Keratinocyte (primary cell): ENCODE data around the gene SWI5.

Experiments
- EZH2 ChIP-seq: IDR thresholded peaks from one replicate; pipeline ENCODE4 v1.6.1; 2012; ENCODE audit warnings: inconsistent platforms, mild to moderate bottlenecking, low read length, moderate library complexity
- TF ChIP-seq, protein P1 (sequence below), 3 experiments: IDR thresholded peaks in 1 of 3; conservative IDR thresholded peaks in 1 of 3; optimal IDR thresholded peaks in 1 of 3; 2 replicates in 2 of 3; 3 replicates in 1 of 3; pipeline versions ENCODE3 to v1.5.1; 2011; ENCODE audit warnings: low read length in 3 of 3, mild to moderate bottlenecking in 3 of 3, moderate library complexity in 2 of 3, control low read depth in 1 of 3, inconsistent platforms in 1 of 3; ENCODE audit not compliant: insufficient read depth in 2 of 3; ENCODE audit errors: extremely low read depth in 1 of 3

DNA sequence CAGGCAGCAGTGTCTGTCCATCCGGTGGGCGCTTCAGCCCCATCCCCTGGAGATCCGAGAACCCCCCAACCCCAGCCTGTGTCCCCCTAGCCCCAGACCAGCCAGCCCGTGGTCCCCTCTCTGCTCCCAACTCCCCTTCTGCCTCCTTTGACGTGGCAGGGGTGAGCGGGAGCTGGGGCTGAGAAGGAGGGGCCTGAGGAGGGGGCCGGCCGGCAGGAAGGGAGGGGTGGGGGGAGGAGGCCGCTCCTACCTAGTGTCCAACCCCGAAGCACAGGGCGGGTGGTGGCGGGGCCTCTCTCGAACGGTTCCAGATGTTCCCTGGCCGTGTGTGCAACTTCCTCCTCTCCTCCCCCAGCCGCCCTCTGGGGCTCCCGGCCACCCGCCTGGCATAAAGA lies 31.2 kb upstream of the SWI5 start:
- TF ChIP-seq, protein P1, sequence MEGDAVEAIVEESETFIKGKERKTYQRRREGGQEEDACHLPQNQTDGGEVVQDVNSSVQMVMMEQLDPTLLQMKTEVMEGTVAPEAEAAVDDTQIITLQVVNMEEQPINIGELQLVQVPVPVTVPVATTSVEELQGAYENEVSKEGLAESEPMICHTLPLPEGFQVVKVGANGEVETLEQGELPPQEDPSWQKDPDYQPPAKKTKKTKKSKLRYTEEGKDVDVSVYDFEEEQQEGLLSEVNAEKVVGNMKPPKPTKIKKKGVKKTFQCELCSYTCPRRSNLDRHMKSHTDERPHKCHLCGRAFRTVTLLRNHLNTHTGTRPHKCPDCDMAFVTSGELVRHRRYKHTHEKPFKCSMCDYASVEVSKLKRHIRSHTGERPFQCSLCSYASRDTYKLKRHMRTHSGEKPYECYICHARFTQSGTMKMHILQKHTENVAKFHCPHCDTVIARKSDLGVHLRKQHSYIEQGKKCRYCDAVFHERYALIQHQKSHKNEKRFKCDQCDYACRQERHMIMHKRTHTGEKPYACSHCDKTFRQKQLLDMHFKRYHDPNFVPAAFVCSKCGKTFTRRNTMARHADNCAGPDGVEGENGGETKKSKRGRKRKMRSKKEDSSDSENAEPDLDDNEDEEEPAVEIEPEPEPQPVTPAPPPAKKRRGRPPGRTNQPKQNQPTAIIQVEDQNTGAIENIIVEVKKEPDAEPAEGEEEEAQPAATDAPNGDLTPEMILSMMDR (optimal IDR thresholded peaks at IDR 0.05 in 1 of 3, IDR thresholded peaks at IDR 0.05 in 1 of 3, conservative IDR thresholded peaks at IDR 0.05 in 1 of 3; ENCODE audit: extremely low read depth in 1 of 3, insufficient read depth in 2 of 3, low read length in 3 of 3) = no peak
- no peak for TF ChIP-seq EZH2
